ENCODE data around the gene FCHO1.

GRCh38 chr19:17706750-17707181, 44.5 kb upstream of the FCHO1 start:
- TF ChIP-seq CTCF (conservative IDR thresholded peaks at IDR 0.05 in 1 of 2, IDR thresholded peaks at IDR 0.05 in 1 of 2; ENCODE audit: extremely low read depth in 1 of 2, insufficient read depth in 1 of 2, low read depth in 1 of 2, low read length in 2 of 2) (no peak), EZH2 (IDR thresholded peaks at IDR 0.05; ENCODE audit: borderline replicate concordance, low read length) (no peak)
